ENCODE data around the gene MLLT10.

Gene MLLT10

DNA sequence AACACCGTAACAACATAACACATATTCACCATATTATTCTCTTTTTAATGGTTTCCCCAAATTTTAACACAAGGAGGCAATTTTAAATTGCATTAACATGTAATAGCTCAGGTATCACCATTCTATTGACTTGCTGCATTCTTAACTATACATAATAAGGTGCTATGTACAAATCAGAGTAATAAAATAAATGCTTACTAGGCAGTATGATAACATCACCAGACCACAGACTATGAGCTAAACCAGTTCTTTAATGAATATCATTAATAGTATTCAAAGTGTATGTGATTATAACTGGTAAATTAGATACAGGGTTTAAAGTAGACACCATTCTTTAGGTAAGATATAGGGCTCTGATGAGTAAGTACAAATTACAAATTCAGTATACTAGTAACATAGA is 242.9 kb downstream of the MLLT10 start:
- Histone ChIP-seq H3K9me3 (ENCODE audit: control insufficient read depth in 5 of 5, low read length in 5 of 5) (no peaks in the 10 kb centered on the region), H3K36me3 (ENCODE audit: control insufficient read depth in 5 of 5, insufficient read depth in 5 of 5, low read length in 5 of 5) (peaks cover 0 to 2% (median 0%) of the 10 kb centered on the region in 5 donors), H3K27ac (ENCODE audit: low read depth, low read length) (no peak overlapping the region), H3K4me3 (ENCODE audit: low read depth in 1 of 5, low read length in 5 of 5) (no peak overlapping the region), H3K4me1 (ENCODE audit: control insufficient read depth in 5 of 5, insufficient read depth in 5 of 5, low read length in 5 of 5) (no peaks in the 10 kb centered on the region), H3K9ac (ENCODE audit: low read length in 5 of 5) (no peak overlapping the region), H3K27me3 (ENCODE audit: control insufficient read depth in 5 of 5, insufficient read depth in 4 of 5, low read length in 5 of 5) (no peaks in the 10 kb centered on the region)

DNA sequence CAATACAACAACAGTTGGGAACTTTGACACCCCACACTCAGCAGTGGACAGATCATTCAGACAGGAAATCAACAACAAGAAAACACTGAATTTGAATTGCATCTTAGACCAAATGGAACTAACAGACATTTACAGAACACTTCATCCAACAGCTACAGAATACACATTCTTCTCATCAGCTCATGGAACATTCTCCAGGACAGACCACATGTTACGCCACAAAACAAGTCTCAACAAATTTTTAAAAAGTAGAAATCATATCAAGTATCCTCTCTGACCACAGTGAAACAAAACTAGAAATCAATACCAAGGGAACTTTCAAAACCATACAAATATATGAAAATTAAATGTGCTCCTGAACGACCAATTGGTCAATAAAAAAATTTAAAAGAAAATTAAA is 257.2 kb downstream of the MLLT10 start:
- no peak overlapping the region for H3K9ac ChIP-seq (ENCODE audit: low read length in 5 of 5)
- H3K36me3 ChIP-seq (ENCODE audit: control insufficient read depth in 5 of 5, insufficient read depth in 5 of 5, low read length in 5 of 5), result no peaks in the 10 kb centered on the region
- no peak overlapping the region for H3K27ac ChIP-seq (ENCODE audit: low read depth, low read length)
- H3K4me3 ChIP-seq (ENCODE audit: low read depth in 1 of 5, low read length in 5 of 5), result no peak overlapping the region
- H3K27me3 ChIP-seq (ENCODE audit: control insufficient read depth in 5 of 5, insufficient read depth in 4 of 5, low read length in 5 of 5), result no peaks in the 10 kb centered on the region
- H3K4me1 ChIP-seq (ENCODE audit: control insufficient read depth in 5 of 5, insufficient read depth in 5 of 5, low read length in 5 of 5), result no peaks in the 10 kb centered on the region
- H3K9me3 ChIP-seq (ENCODE audit: control insufficient read depth in 5 of 5, low read length in 5 of 5), result peaks cover 0 to 7% (median 3%) of the 10 kb centered on the region in 5 donors

Data from subcutaneous abdominal adipose tissue (tissue), 5 donors.